GM23338 (cell line): Measurements from ENCODE around the gene UCK1. TPM values are rescaled to one million over a fixed set of nuclear protein-coding genes. Genes with fewer than 3 reads are reported as not detected.

Experiments
- ATAC-seq: fragments of 200-7000 bp; cut with Tn5 transposase; 3 replicates; pipeline ENCODE4 v1.9.1; 2020
- DNase-seq: peaks from one replicate; pipeline ENCODE4 v3.0.0-alpha.2; 2015; ENCODE audit warnings: low spot score
- H2AFZ ChIP-seq: fragments of 200-600 bp; sonication (generic); 2 replicates; pipeline ENCODE4 v1.8.0; 2016; ENCODE audit warnings: antibody characterized with exemption, mild to moderate bottlenecking, moderate library complexity
- H3F3A ChIP-seq: fragments of 200-600 bp; sonication (generic); replicated peaks from 2 replicates; pipeline ENCODE4 v1.8.0; 2017; ENCODE audit warnings: antibody characterized with exemption, mixed run types, low read depth
- H3K27ac ChIP-seq: fragments of 200-600 bp; sonication (generic); 2 replicates; pipeline ENCODE4 v1.6.1; 2016; ENCODE audit warnings: low read depth
- H3K27me3 ChIP-seq: fragments of 200-600 bp; sonication (generic); 2 replicates; pipeline ENCODE4 v1.8.0; 2016; ENCODE audit warnings: mild to moderate bottlenecking, mixed run types, moderate library complexity; ENCODE audit not compliant: insufficient read depth
- H3K36me3 ChIP-seq: fragments of 200-600 bp; sonication (generic); 2 replicates; pipeline ENCODE4 v1.8.0; 2016; ENCODE audit warnings: mild to moderate bottlenecking; ENCODE audit not compliant: insufficient read depth
- H3K4me1 ChIP-seq: fragments of 200-600 bp; sonication (generic); 2 replicates; pipeline ENCODE4 v1.8.0; 2016; ENCODE audit warnings: mild to moderate bottlenecking, moderate library complexity; ENCODE audit not compliant: insufficient read depth
- H3K4me2 ChIP-seq: fragments of 200-600 bp; sonication (generic); 2 replicates; pipeline ENCODE4 v1.7.1; 2017; ENCODE audit warnings: mixed run types
- H3K4me3 ChIP-seq: fragments of 200-600 bp; sonication (generic); 2 replicates; pipeline ENCODE4 v1.6.1; 2016; ENCODE audit warnings: mixed run types
- H3K79me2 ChIP-seq: fragments of 200-600 bp; sonication (generic); replicated peaks from 2 replicates; pipeline ENCODE4 v1.8.0; 2017; ENCODE audit warnings: mild to moderate bottlenecking; ENCODE audit not compliant: insufficient read depth
- H3K9me2 ChIP-seq: fragments of 200-600 bp; sonication (generic); 2 replicates; pipeline ENCODE4 v1.8.0; 2017; ENCODE audit not compliant: insufficient read depth
- H4K20me1 ChIP-seq: fragments of 200-600 bp; sonication (generic); replicated peaks from 2 replicates; pipeline ENCODE4 v1.8.0; 2017; ENCODE audit warnings: mild to moderate bottlenecking; ENCODE audit not compliant: insufficient read depth
- H3K27ac Mint-ChIP-seq: 2 replicates; pipeline ENCODE4 v1.8.0; 2020; ENCODE audit warnings: inconsistent platforms, mild to moderate bottlenecking, moderate library complexity, mixed read lengths
- H3K27me3 Mint-ChIP-seq: 3 replicates; pipeline ENCODE4 v1.8.0; 2022; ENCODE audit warnings: low read depth, mild to moderate bottlenecking, moderate library complexity, mixed read lengths, inconsistent platforms; ENCODE audit not compliant: insufficient read depth, poor library complexity
- H3K36me3 Mint-ChIP-seq: 3 replicates; pipeline ENCODE4 v1.8.0; 2021; ENCODE audit warnings: low read depth, mild to moderate bottlenecking, inconsistent platforms, moderate library complexity, mixed read lengths
- H3K4me1 Mint-ChIP-seq: 3 replicates; pipeline ENCODE4 v1.8.0; 2020; ENCODE audit warnings: mild to moderate bottlenecking, inconsistent platforms, mixed read lengths
- H3K4me3 Mint-ChIP-seq: 3 replicates; pipeline ENCODE4 v1.8.0; 2021; ENCODE audit warnings: moderate library complexity, mild to moderate bottlenecking, inconsistent platforms, mixed read lengths
- H3K9me3 Mint-ChIP-seq: 3 replicates; pipeline ENCODE4 v1.8.0; 2020; ENCODE audit warnings: moderate library complexity, mild to moderate bottlenecking, inconsistent platforms, mixed read lengths
- EZH2phosphoT487 ChIP-seq: fragments of 200-600 bp; sonication (generic); IDR thresholded peaks from one replicate; pipeline ENCODE4 v1.8.1; 2018; ENCODE audit warnings: antibody characterized with exemption; ENCODE audit not compliant: unreplicated experiment
- JUNB ChIP-seq: IDR thresholded peaks from one replicate; pipeline ENCODE4 v1.6.1; 2016; ENCODE audit warnings: antibody characterized with exemption; ENCODE audit not compliant: unreplicated experiment
- polyA plus RNA-seq: library from polyadenylated mRNA; unstranded; fragments of >200 nt; fragmentation: Nextera tagmentation; extraction: Ambion mirVana; gene quantifications from 2 replicates; pipeline ENCODE4 v1.2.1, GENCODE V29; 2016
- total RNA-seq: library from RNA; depleted of rRNA; stranded (reverse); fragments of >200 nt; shearing (Covaris generic); gene quantifications from 2 replicates; pipeline ENCODE4 v1.2.3, GENCODE V29; 2014
- TF ChIP-seq, protein P1 (sequence below): IDR thresholded peaks from 2 replicates; pipeline ENCODE4 v1.6.1; 2016; ENCODE audit warnings: antibody characterized with exemption
- TF ChIP-seq, protein P2 (sequence below), 2 experiments: fragments of 200-600 bp in 1 of 2; sonication (generic) in 1 of 2; conservative IDR thresholded peaks; 2 replicates each; pipeline versions ENCODE4 v1.5.1 to v1.6.1; 2016 to 2017; ENCODE audit warnings: antibody characterized with exemption in 2 of 2, low read depth in 2 of 2, mild to moderate bottlenecking in 2 of 2, moderate library complexity in 1 of 2

UCK1 gene
- total and polyA plus RNA-seq, 2 experiments from 2014 or later, result 23.4 to 35.9 TPM

DNA sequence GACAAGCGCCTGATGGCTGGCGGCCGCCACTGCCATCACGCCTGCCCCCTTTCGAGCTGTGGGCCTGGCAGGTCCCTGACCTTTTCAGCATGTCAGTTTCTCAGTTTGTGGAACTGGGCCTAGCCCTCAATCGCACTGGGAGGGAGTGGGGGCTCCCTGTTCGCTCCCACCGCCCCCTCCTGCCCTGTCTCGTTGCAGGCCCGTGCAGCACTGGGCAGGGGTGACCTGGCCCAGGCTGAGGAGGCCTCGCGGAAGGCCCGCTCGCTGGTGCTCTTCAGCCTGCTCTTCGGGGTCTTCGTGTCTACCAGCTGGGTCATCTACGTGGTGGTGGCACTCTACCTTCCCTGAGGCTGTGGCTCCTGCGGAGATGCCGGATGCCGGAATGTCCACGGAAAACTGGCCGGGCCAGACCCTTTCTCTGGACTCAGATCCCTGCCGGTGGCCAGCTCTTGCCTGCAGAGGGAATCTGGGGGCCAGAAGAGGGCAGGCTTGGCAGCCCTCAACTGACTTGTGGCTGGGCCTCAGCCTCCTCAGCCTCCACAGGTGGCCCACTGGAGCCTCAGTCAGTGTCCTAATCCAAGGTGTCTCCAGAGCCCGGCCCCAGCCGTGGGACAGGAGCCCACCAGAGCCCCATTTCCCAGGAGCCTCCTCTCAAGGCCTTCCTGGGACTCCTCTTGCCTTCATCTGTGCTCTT lies 26.9 kb upstream of the UCK1 start:
- Histone ChIP-seq H3K4me1 (peaks cover 3% of the 10 kb centered on the region), H4K20me1 (no peaks in the 10 kb centered on the region), H3K36me3 (no peaks in the 10 kb centered on the region), H3K27ac (no peak overlapping the region), H3K4me2 (no peak overlapping the region), H3K79me2 (no peaks in the 10 kb centered on the region), H2AFZ (no peak overlapping the region), H3F3A (no peaks in the 10 kb centered on the region), H3K9me2 (no peaks in the 10 kb centered on the region), H3K4me3 (no peak overlapping the region), H3K27me3 (peaks cover 34% of the 10 kb centered on the region)
- Mint-ChIP-seq H3K36me3 (peaks cover 15% of the 10 kb centered on the region; the same call in 2 of the 3 replicates), H3K27me3 (peaks cover 41% of the 10 kb centered on the region), H3K27ac (no peak overlapping the region), H3K4me3 (no peak overlapping the region), H3K4me1 (peaks cover 5% of the 10 kb centered on the region; the same call in 2 of the 3 replicates), H3K9me3 (peaks cover 36% of the 10 kb centered on the region)
- ATAC-seq (no peak), DNase-seq (no peak)
- TF ChIP-seq, protein P1, sequence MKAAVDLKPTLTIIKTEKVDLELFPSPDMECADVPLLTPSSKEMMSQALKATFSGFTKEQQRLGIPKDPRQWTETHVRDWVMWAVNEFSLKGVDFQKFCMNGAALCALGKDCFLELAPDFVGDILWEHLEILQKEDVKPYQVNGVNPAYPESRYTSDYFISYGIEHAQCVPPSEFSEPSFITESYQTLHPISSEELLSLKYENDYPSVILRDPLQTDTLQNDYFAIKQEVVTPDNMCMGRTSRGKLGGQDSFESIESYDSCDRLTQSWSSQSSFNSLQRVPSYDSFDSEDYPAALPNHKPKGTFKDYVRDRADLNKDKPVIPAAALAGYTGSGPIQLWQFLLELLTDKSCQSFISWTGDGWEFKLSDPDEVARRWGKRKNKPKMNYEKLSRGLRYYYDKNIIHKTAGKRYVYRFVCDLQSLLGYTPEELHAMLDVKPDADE, result no peak
- TF ChIP-seq, protein P2, sequence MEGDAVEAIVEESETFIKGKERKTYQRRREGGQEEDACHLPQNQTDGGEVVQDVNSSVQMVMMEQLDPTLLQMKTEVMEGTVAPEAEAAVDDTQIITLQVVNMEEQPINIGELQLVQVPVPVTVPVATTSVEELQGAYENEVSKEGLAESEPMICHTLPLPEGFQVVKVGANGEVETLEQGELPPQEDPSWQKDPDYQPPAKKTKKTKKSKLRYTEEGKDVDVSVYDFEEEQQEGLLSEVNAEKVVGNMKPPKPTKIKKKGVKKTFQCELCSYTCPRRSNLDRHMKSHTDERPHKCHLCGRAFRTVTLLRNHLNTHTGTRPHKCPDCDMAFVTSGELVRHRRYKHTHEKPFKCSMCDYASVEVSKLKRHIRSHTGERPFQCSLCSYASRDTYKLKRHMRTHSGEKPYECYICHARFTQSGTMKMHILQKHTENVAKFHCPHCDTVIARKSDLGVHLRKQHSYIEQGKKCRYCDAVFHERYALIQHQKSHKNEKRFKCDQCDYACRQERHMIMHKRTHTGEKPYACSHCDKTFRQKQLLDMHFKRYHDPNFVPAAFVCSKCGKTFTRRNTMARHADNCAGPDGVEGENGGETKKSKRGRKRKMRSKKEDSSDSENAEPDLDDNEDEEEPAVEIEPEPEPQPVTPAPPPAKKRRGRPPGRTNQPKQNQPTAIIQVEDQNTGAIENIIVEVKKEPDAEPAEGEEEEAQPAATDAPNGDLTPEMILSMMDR (conservative IDR thresholded peaks at IDR 0.05; ENCODE audit: low read depth in 2 of 2), result peak in 1 of 2 experiments; percentile 52; a peak in 3 of 4 replicates

DNA sequence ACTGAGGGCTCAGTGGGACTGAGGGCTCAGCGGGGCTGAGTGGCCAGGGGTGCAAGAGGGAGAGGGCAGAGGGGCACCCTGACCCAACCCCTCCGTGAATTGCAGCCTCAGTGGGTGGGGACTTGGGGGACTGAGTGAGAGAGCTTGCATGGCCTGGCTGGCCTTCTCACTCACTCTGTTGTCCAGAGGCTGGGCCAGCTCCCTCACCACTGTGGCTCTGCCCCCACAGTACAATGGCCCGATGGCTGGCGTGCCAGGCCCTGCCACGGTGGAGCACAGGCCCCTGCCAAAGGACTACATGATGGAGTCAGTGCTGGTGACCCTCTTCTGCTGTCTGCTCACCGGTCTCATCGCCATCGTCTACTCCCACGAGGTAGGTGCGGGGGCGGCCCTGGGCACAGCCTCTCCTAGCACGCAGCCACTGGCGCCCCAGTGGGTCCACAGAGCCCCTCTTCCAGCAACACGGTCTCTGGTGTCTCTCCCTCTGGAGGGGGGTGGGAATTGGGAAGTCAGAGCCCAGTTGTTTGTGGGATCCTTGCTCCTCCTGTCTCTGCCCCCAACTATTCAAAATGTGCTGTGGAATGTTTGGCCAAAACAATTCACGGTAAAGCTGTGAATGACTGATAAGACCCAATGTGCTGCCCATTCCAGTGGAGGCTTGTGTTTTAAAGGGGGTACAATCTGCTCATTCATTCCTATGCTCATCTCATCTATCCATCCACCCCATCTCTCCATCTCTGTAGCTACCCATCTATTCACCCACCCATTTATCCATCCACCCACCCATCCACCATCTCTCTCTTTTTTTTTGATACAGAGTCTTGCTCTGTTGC lies 25.0 kb upstream of the UCK1 start:
- Histone ChIP-seq H3K79me2 (no peaks in the 10 kb centered on the region), H3K9me2 (no peaks in the 10 kb centered on the region), H3K4me3 (no peak overlapping the region), H3K36me3 (no peaks in the 10 kb centered on the region), H2AFZ (no peak overlapping the region), H3K4me2 (no peak overlapping the region), H3K27ac (no peak overlapping the region), H3F3A (no peaks in the 10 kb centered on the region), H4K20me1 (no peaks in the 10 kb centered on the region), H3K4me1 (no peaks in the 10 kb centered on the region; the same call in 1 of the 2 replicates), H3K27me3 (peaks cover 44% of the 10 kb centered on the region)
- peaks cover 22% of the 10 kb centered on the region for H3K9me3 Mint-ChIP-seq
- DNase-seq (no peak), ATAC-seq (no peak)
- H3K4me1 Mint-ChIP-seq, result no peaks in the 10 kb centered on the region
- H3K27me3 Mint-ChIP-seq, result peaks cover 43% of the 10 kb centered on the region
- peaks cover 3% of the 10 kb centered on the region for H3K36me3 Mint-ChIP-seq
- H3K4me3 Mint-ChIP-seq, result no peak overlapping the region
- no peak for TF ChIP-seq EZH2phosphoT487
- TF ChIP-seq, protein P1, result no peak
- TF ChIP-seq, protein P2 (conservative IDR thresholded peaks at IDR 0.05; ENCODE audit: low read depth in 2 of 2), result no peak
- TF ChIP-seq JUNB, result no peak
- no peak overlapping the region for H3K27ac Mint-ChIP-seq
